ENCODE data around the gene ATG7. TPM values are rescaled to one million over a fixed set of nuclear protein-coding genes. Genes with fewer than 3 reads are reported as not detected.
A peak's percentile ranks its signal among the peaks of the same experiment; 100 is the strongest.

The ATG7 gene
- total and polyA plus RNA-seq, 5 donors from 2014 or later = 13.4 to 42.2 (median 15.3) TPM

DNA sequence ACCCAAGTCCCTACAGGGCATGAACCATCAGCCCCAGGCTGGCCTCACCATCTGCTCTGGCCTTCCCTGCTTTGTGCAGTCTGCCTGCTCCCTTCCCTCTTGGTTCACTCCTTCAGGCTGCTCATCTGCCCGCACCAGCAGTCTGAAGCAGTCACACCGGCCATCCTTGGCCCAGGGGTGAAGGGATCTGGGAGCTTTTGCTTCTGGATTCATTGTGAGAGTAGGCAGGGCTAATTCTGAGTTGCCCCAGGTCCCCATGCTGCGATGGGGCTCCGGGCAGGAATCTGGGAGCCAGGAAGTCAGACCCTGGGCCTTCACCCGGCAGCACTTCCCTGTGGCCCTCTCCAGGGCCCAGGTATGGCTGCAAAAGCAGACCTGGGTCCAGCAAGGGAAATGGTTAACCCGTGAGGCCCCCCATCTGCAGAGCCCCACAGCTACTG lies 271.8 kb downstream of the ATG7 start:
- Mint-ChIP-seq H3K27ac (peak overlapping the region in 1 of 3 donors; percentile 46), H3K4me3 (no peak overlapping the region), H3K36me3 (peaks cover 6% of the 10 kb centered on the region), H3K9me3 (no peaks in the 10 kb centered on the region), H3K27me3 (no peaks in the 10 kb centered on the region), H3K4me1 (peaks cover 0 to 6% (median 1%) of the 10 kb centered on the region in 4 donors)
- no peak overlapping the region for H3K4me3 ChIP-seq (ENCODE audit: low read depth, low read length)
- H3K36me3 ChIP-seq (ENCODE audit: control insufficient read depth, insufficient read depth, low read length) = no peaks in the 10 kb centered on the region
- ATAC-seq (ENCODE audit: low read depth in 2 of 2) (no peak), DNase-seq (no peak)
- H3K4me1 ChIP-seq (ENCODE audit: control insufficient read depth, insufficient read depth, low read length, poor library complexity, severe bottlenecking) = no peaks in the 10 kb centered on the region
- H3K9me3 ChIP-seq (ENCODE audit: control insufficient read depth in 2 of 2, low read length in 2 of 2) = no peaks in the 10 kb centered on the region
- no peaks in the 10 kb centered on the region for H3K27me3 ChIP-seq (ENCODE audit: control insufficient read depth, insufficient read depth, low read length)
- H3K27ac ChIP-seq (ENCODE audit: insufficient read depth, low read length, poor library complexity, severe bottlenecking) = no peak overlapping the region

DNA sequence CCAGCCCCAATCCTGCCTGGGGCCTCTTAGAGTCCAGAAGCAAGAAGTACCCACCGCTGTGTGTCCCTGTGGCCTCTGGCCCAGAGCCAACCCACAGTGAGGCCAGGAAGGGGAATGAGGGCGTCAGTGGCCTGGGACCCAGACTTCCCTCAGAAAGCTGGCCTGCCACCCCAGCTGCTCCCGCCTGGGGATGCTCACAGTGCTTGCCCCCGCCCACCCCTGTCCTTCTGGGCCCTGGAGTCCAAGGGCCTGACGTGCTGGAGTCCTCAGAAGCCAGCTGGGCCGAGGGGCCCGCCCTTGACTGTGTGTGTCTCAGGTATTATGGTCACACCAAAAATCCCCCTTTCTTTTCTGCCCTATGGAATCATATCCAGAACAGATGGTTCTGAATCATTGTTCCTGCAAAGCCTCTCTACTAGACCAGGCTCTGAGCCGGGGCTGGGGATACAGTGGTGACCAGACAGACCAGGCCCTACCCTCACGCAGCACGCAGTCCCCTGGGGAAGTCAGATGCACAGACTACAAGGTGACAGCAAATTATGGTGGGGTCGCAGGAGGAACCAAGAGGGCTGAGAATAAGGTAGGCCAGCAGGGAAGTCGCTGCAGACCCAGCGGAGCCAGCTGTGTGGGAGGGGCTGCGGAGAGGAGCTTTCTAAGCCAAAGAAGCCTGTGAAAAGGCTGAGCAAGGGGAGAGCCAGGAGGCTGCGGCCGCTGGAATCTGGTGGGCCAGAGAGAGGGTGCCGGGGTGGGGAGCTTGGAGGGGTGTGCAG lies 272.4 kb downstream of the ATG7 start:
- no peak for ATAC-seq (ENCODE audit: low read depth in 2 of 2)
- Histone ChIP-seq H3K27me3 (ENCODE audit: control insufficient read depth, insufficient read depth, low read length) (no peaks in the 10 kb centered on the region), H3K27ac (ENCODE audit: insufficient read depth, low read length, poor library complexity, severe bottlenecking) (no peak overlapping the region), H3K9me3 (ENCODE audit: control insufficient read depth in 2 of 2, low read length in 2 of 2) (no peaks in the 10 kb centered on the region), H3K36me3 (ENCODE audit: control insufficient read depth, insufficient read depth, low read length) (no peaks in the 10 kb centered on the region), H3K4me3 (ENCODE audit: low read depth, low read length) (no peak overlapping the region), H3K4me1 (ENCODE audit: control insufficient read depth, insufficient read depth, low read length, poor library complexity, severe bottlenecking) (no peaks in the 10 kb centered on the region)
- H3K9me3 Mint-ChIP-seq = no peaks in the 10 kb centered on the region
- H3K36me3 Mint-ChIP-seq = peaks cover 6% of the 10 kb centered on the region
- no peak overlapping the region for H3K27ac Mint-ChIP-seq
- peaks cover 0 to 8% (median 2%) of the 10 kb centered on the region in 4 donors for H3K4me1 Mint-ChIP-seq
- DNase-seq = no peak
- no peak overlapping the region for H3K4me3 Mint-ChIP-seq
- no peaks in the 10 kb centered on the region for H3K27me3 Mint-ChIP-seq

DNA sequence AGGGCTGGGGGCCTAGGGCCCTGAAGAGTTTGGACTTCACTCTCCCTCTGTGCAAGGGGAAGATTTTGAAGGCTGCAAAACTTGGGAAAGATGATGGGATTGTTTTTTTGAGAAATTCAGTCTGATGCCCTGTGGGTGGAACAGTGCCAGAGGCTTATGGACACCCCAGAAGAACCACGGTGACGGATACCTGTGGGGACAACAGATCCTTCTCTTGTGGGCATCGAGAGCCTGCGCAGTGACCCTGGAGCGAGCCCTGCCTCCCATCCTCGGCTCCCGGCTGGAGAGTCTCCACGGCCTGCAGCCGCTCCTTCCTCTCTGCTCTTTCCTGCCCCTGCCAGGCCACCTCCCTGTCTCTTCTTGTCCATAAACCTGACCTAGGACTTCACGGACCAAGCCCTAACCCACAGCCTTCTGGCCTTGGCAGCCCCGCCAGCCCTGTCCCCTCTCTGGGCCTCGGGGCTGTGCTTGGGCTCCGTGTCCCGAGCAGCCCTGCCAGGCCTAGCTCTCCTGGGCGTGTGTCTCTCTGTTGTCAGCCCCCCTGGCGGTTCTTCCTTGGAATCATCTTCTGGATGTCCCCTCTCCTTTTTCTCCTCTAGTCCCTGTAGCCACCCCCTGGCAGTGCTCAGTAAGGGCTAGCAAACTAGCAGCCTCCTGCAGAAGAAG lies 273.1 kb downstream of the ATG7 start:
- no peaks in the 10 kb centered on the region for H3K27me3 ChIP-seq (ENCODE audit: control insufficient read depth, insufficient read depth, low read length)
- Mint-ChIP-seq H3K9me3 (no peaks in the 10 kb centered on the region), H3K36me3 (peaks cover 6% of the 10 kb centered on the region), H3K4me3 (no peak overlapping the region), H3K4me1 (peaks cover 0 to 8% (median 2%) of the 10 kb centered on the region in 4 donors), H3K27me3 (no peaks in the 10 kb centered on the region), H3K27ac (peak overlapping the region in 1 of 3 donors; percentile 69)
- H3K4me1 ChIP-seq (ENCODE audit: control insufficient read depth, insufficient read depth, low read length, poor library complexity, severe bottlenecking) = no peaks in the 10 kb centered on the region
- no peaks in the 10 kb centered on the region for H3K9me3 ChIP-seq (ENCODE audit: control insufficient read depth in 2 of 2, low read length in 2 of 2)
- ATAC-seq (ENCODE audit: low read depth in 2 of 2) = no peak
- no peak for DNase-seq
- H3K36me3 ChIP-seq (ENCODE audit: control insufficient read depth, insufficient read depth, low read length) = no peaks in the 10 kb centered on the region
- H3K4me3 ChIP-seq (ENCODE audit: low read depth, low read length) = no peak overlapping the region
- H3K27ac ChIP-seq (ENCODE audit: insufficient read depth, low read length, poor library complexity, severe bottlenecking) = no peak overlapping the region

DNA sequence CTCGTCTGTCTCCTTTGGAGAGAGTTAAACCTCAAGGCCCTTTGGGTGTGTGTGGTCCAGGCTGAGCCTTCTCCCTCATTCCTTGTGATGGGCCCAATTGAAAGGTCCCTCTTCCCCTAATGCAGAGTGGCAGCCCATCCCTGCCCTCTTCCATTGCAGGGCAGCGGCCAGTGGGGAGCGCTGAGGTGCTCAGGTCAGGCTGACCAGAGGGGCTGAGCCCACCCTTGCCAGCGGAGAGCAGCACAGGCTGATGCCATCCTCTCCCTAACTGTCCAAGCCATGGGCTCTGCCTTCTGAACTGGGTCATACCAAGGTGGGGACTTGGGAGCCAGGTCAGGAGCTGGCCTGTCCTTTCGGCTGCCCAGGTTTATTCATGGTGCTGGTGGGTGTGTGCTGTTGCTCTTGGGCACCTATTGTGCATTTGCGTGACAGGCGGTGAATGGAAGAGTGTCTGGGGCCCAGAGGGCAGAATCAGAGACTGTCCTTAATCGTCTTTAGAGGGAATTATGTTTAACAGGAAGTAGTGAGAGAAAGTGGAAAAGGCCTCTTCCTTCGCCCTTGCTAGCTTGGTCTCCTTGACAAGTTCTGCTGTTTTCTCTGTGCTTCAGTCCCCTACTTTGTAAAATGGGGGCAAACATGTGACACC lies 274.6 kb downstream of the ATG7 start:
- Mint-ChIP-seq H3K27ac (peak overlapping the region in 1 of 3 donors; percentile 71), H3K27me3 (no peaks in the 10 kb centered on the region), H3K4me3 (no peak overlapping the region), H3K36me3 (no peaks in the 10 kb centered on the region), H3K9me3 (no peaks in the 10 kb centered on the region), H3K4me1 (peaks cover 4 to 8% (median 7%) of the 10 kb centered on the region in 4 donors)
- Histone ChIP-seq H3K4me3 (ENCODE audit: low read depth, low read length) (no peak overlapping the region), H3K27ac (ENCODE audit: insufficient read depth, low read length, poor library complexity, severe bottlenecking) (no peak overlapping the region), H3K27me3 (ENCODE audit: control insufficient read depth, insufficient read depth, low read length) (no peaks in the 10 kb centered on the region), H3K4me1 (ENCODE audit: control insufficient read depth, insufficient read depth, low read length, poor library complexity, severe bottlenecking) (no peaks in the 10 kb centered on the region), H3K9me3 (ENCODE audit: control insufficient read depth in 2 of 2, low read length in 2 of 2) (no peaks in the 10 kb centered on the region), H3K36me3 (ENCODE audit: control insufficient read depth, insufficient read depth, low read length) (no peaks in the 10 kb centered on the region)
- no peak for DNase-seq
- ATAC-seq (ENCODE audit: low read depth in 2 of 2) = no peak

DNA sequence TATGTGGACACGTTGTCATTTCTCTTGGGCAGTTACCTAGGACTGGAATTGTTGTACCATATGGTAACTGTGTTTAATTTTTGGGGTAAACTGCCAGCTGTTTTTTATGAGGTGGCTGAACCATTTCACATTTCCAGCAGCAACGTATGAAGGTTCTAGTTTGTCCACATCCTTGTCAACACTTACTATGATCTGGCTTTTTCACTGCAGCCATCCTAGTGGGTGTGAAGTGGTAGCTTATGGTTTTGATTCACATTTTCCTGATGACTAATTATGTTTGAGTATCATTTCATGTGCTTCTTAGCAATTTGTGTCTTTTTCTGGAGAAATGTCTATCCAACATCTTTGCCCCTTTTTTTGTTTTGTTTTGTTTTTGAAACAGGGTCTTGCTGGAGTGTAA lies 275.3 kb downstream of the ATG7 start:
- H3K4me1 ChIP-seq (ENCODE audit: control insufficient read depth, insufficient read depth, low read length, poor library complexity, severe bottlenecking) = no peaks in the 10 kb centered on the region
- H3K36me3 ChIP-seq (ENCODE audit: control insufficient read depth, insufficient read depth, low read length) = no peaks in the 10 kb centered on the region
- ATAC-seq (ENCODE audit: low read depth in 2 of 2) = no peak
- no peaks in the 10 kb centered on the region for H3K9me3 ChIP-seq (ENCODE audit: control insufficient read depth in 2 of 2, low read length in 2 of 2)
- no peak for DNase-seq
- H3K27ac ChIP-seq (ENCODE audit: insufficient read depth, low read length, poor library complexity, severe bottlenecking) = no peak overlapping the region
- H3K4me3 ChIP-seq (ENCODE audit: low read depth, low read length) = no peak overlapping the region
- no peaks in the 10 kb centered on the region for H3K27me3 ChIP-seq (ENCODE audit: control insufficient read depth, insufficient read depth, low read length)
- Mint-ChIP-seq H3K27ac (peak overlapping the region in 1 of 3 donors; percentile 71), H3K27me3 (no peaks in the 10 kb centered on the region), H3K9me3 (no peaks in the 10 kb centered on the region), H3K4me1 (peaks cover 4 to 8% (median 7%) of the 10 kb centered on the region in 4 donors), H3K4me3 (no peak overlapping the region), H3K36me3 (peaks cover 5% of the 10 kb centered on the region)

DNA sequence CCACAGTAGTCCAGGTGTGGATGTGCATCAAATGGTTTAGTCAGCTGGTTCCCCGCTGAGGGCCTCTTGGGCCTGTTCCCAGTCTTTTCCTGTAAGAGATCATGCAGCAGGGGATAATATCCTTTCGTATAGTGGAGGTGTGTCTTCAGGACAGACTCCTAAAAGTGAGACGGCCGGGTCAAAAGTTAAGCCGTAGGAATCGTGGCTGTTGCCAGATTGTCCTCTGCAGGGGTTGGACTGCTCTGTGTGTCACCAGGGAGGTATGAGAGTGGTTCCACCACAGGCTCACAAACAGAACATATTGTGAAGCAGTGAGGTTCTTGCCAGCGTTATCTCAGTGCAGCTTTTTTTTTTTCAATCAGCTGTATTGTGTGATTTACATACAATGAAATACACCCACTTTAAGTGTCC lies 276.5 kb downstream of the ATG7 start:
- peak overlapping the region in 1 of 3 donors; percentile 67 for H3K27ac Mint-ChIP-seq

DNA sequence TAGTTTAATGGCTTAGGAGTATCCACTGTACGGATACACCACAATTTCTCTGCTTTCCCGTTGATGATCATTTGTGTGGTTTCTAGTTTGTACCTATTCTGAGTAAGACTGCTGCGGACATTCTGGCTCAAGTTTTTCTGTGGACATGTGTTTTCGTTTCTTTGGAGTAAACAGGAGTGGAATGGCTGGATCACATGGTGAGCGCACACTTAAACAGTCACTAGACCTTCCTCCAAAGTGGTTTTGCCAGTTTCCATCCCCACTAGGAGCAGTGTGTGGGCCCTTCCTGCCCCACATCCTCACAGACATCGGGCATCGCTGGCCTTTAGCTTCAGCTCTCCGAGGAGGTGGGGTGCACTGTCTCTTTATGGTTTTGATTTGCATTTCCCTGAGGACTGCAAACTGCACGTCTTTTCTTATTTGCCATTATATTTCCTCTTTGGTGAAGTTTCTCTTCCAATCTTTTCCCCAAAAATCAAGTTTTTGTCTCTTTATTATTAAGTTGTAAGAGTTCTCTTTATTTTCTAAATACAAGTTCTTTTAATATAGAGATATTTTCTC lies 277.5 kb downstream of the ATG7 start:
- no peak for ATAC-seq (ENCODE audit: low read depth in 2 of 2)
- H3K4me1 ChIP-seq (ENCODE audit: control insufficient read depth, insufficient read depth, low read length, poor library complexity, severe bottlenecking) = no peaks in the 10 kb centered on the region
- Mint-ChIP-seq H3K27ac (no peak overlapping the region), H3K4me1 (peaks cover 4 to 11% (median 8%) of the 10 kb centered on the region in 4 donors), H3K36me3 (peaks cover 7% of the 10 kb centered on the region), H3K4me3 (no peak overlapping the region), H3K27me3 (no peaks in the 10 kb centered on the region), H3K9me3 (no peaks in the 10 kb centered on the region)
- H3K36me3 ChIP-seq (ENCODE audit: control insufficient read depth, insufficient read depth, low read length) = no peaks in the 10 kb centered on the region
- DNase-seq = no peak
- H3K27me3 ChIP-seq (ENCODE audit: control insufficient read depth, insufficient read depth, low read length) = no peaks in the 10 kb centered on the region
- no peak overlapping the region for H3K27ac ChIP-seq (ENCODE audit: insufficient read depth, low read length, poor library complexity, severe bottlenecking)
- H3K4me3 ChIP-seq (ENCODE audit: low read depth, low read length) = no peak overlapping the region
- H3K9me3 ChIP-seq (ENCODE audit: control insufficient read depth in 2 of 2, low read length in 2 of 2) = no peaks in the 10 kb centered on the region

More for the DNA sequence above, 276.5 kb downstream of the ATG7 start:
- DNase-seq = no peak
- Mint-ChIP-seq H3K36me3 (peaks cover 7% of the 10 kb centered on the region), H3K9me3 (no peaks in the 10 kb centered on the region), H3K4me3 (no peak overlapping the region), H3K4me1 (peaks cover 4 to 11% (median 8%) of the 10 kb centered on the region in 4 donors), H3K27me3 (no peaks in the 10 kb centered on the region)
- Histone ChIP-seq H3K4me1 (ENCODE audit: control insufficient read depth, insufficient read depth, low read length, poor library complexity, severe bottlenecking) (no peaks in the 10 kb centered on the region), H3K9me3 (ENCODE audit: control insufficient read depth in 2 of 2, low read length in 2 of 2) (no peaks in the 10 kb centered on the region), H3K27me3 (ENCODE audit: control insufficient read depth, insufficient read depth, low read length) (no peaks in the 10 kb centered on the region), H3K4me3 (ENCODE audit: low read depth, low read length) (no peak overlapping the region), H3K27ac (ENCODE audit: insufficient read depth, low read length, poor library complexity, severe bottlenecking) (no peak overlapping the region), H3K36me3 (ENCODE audit: control insufficient read depth, insufficient read depth, low read length) (no peaks in the 10 kb centered on the region)
- ATAC-seq (ENCODE audit: low read depth in 2 of 2) = no peak
